COLO668 (cell line): ENCODE data around the gene NPHP1.
"Not testable (repeated sequence)": the region's sequence is repeated elsewhere in the genome, so short reads cannot be mapped to it uniquely, and the experiment has no call there.

Experiments used
- DNase-seq: peaks from one replicate; lab custom pipeline; 2025; ENCODE audit not compliant: unreplicated experiment; lab: John Stamatoyannopoulos, UW

The NPHP1 gene

GRCh38 chr2:110105183-110105582, 99.6 kb downstream of the NPHP1 start:
- no peak for DNase-seq

DNA sequence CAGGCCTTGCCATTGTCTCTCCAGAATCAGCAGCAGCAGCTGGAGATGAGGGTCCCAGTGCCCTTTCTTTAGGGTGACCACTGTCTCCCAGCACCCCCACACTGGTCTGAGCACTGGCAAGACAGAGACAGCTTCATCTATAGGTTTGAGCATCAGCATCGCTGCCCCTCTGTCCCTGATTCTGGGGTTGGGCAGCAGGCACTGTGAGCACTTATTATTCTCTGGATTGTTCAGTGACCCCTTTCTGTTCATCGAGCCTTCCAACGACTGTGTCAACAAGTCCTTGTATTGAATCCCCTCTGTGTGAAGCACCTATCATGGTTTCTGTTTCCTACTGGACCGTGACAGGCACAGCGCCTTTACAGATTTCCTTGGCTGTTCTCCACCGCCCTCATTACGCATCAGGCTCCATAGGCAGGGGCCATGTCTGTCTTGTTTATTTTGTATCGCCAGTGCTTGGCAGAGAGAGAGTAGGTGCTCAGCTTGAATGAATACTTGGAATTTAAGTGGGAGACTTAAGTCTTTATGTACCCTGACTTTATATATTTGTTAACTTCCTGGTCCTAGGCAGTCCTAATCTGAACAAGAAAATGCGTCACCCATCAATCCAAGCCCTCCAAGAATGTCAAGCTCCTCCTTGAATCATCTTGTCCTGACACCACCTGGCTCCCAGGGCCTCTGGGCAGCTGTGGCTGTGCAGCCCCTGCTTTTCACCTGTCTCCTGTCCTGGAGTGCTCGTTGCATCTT, 100.6 kb downstream of the NPHP1 start:
- peak; percentile 61 for DNase-seq

DNA sequence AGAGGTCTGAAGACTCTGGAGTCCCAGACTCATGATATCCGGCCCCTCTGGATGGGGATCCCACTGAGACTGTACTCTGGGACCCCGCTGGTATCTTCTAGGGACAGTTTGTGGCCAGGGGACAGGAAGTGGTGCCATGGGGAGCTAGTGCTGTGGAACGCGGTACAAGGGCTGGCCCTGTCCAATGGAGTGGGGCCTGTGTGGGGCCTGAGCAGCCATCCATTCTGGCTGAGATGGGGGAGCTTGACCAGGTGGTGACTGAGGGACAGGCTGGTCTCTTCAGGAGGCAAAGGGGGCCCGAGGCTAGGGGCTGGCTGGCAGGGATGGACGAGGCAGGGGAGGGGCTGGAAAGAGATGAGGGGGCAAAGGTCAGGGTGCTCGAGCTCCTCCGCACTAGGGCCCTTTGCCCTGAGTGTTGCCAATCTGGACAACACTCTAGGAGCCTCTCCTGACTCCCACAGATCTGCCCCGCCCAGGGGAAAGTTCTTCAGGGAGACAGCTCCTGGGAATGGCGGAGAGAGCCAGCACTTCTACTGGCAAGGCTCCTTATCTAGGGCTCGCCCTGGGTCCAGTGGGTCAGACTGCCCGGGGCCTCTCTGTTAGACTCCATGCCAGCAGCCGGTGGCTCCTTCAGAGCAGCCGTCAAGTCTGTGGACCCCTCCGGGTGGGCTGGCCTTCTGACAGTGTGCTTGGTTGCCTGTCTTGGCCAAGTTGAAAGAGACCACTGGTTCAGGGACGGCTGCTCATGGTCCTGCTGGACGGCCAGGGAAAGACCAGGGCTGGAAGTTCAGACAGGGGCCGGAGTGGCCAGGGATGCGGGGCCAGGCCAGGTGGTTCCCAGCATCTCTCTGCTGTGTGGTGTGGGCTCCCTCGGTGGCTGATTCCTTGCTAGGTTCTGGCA, 101.5 kb downstream of the NPHP1 start:
- DNase-seq = no peak

GRCh38 chr2:110101901-110102803, 102.7 kb downstream of the NPHP1 start:
- DNase-seq = no peak

DNA sequence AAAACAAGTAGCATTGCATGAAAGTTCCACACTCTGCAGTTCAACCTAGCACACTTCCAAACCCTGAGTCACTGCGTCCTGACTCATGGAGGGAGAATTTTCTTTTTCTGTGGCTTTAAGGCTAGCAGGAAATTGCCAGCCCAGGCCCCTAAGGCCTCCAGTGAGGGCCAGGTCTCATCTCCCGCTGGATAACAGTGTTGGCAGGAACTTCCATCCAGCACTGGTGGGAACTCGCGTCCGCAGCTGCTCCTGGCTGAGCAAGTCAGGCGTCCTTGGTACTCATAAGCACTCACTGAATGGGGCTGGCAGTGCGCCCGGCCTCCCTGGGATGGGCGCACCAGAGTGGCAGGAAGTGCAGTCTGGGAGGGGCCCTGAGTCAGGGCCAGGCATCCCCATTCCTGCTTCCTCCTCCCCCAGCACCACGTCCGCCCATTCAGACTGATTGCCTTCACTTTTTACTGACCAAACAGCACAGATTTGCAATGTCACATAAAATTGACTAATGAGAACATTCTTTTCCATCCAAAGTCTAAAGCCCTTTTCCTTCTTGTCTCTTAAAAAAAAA, 103.5 kb downstream of the NPHP1 start:
- DNase-seq = peak; percentile 96

DNA sequence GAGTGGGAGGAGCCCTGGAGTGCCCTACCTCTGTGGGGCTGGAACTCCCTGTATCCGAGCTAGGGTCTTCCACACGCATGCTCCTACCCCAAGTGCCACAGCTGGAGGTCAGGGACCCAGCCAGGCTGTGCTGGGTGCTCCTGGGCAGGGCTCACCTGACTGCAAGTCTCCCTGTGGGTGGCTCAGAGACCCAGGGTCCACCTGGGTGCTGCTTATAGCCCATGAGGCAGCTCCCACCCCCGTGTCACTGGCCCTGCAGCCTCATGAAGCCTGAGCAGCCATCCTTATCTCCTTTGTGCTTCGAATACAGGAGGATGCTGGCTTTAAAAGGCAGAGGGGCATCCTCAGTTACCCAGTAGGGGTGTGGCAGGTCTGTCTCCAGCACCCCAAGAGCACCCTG, 103.9 kb downstream of the NPHP1 start:
- DNase-seq = not testable (repeated sequence)

DNA sequence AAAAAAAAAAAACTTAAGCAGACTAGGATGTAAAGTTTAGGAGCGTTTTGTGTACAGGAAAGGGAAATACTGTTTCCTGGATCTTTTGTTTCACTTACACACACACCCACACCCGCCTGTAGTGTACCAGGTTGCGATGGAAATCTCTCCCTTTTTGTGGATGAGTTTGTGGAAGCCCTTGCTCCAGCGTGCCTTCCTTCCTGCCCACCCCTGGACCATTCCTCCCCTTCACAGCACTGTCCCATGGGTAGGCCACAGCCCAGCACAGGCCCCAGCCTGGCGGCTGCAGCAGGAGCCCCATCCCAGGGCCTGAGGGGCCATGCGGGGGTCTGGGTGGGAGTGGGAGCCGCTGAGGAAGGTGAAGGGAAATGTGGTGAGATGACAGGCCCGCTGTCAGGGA, 104.3 kb downstream of the NPHP1 start:
- no peak for DNase-seq

DNA sequence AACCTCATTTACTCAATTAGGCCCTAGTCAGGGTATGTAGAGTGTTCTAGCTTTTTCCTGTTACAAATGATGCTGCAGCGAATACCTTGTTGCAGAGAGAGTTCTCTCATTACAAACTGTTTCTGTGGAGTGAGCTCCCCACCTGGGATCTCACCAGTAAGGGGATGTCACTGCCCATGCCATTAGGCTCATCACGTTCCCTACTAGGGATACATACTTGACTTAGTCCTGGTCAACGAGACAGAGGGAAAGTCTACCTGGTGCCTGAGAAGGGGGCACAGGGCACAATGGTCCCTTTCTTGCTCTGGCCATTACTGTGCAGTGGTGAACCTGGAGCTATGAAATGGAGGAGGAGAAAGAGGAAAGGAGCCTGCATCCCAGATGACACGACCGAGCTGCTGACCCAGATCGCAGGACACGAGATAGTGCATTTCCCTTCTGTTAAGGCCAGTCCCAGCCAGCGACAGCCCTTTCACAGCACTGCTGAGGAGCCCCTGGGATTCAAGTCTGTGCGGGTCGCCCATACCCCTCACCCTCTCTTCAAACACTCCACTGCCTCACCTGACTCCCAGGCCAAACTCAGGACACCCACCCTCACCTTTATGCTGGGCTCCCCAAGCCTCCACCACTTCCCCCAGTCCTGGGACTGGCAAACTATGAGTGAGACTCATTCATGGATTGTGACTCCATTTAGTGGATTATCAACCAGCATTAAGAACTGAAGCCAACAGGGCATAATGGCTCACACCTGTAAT, 105.2 kb downstream of the NPHP1 start:
- DNase-seq = no peak

GRCh38 chr2:110099038-110099425, 105.8 kb downstream of the NPHP1 start:
- no peak for DNase-seq

DNA sequence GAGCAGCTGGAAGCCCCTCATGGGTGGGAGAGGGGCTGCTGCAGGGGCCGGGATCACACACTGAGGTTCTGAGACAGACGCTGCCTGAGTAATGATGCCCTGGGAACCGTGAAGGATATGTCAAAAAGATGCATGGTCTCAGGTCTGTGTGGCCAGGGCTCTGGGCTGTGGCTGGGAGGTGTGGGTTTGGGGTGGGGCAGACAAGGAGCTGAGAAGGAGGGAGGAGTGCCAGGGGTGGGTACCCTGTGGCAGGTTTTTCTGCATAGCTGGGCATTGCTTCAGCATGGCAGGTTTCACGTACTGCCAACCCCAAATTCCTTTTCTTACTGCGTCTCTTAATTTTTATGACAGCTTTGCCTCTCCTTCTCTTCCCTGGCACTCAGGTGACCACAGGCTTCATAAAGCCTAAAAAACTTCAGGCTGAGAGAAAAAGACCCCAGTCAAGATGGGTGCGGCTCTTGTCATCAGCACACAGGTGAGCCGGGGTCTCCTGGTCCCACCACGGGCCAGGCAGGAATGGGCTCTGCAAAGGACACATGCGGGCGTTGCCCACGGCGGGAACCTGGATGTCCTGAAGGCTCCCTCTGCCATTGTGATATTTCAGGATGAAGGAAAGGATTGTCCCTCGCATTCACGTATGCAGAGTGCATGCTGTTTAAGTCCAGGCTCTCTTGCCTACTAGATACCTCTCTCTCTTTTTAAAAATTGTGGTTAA, 107.2 kb downstream of the NPHP1 start:
- DNase-seq = no peak

- DNase-seq = no peak
These were observed 108.7 kb downstream of the NPHP1 start for GRCh38 chr2:110095994-110096633.

DNA sequence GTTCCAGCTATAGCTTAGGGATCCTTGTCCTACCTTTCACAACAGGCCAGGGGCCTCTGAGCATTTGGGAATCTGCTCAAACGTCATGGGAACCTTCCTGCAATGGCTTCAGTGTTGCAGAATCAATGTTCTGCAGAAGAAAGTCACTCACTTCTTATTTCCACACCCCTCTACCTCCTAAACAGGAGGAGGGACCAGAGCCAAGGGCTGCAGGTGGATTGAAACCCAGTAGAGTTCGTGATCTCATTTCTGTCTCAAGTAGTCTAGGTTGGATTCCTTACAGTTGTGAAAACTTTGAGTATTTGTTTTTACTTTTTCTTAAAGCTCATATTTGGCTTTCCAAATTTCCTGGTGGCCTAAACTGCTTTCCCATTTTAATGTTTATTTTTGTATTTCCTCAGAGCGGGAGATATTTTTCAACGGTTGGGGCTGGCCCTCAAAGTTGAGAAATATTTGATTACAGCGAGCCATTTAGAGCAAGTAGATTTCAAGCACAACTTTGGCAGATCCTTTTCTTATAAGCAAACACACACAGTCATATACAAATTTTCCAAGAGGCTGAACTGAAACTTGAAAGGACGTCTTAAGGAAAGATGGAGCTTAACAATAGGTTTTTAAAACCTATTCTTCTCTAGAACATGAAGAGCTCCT, 109.8 kb downstream of the NPHP1 start:
- DNase-seq = not testable (repeated sequence)

DNA sequence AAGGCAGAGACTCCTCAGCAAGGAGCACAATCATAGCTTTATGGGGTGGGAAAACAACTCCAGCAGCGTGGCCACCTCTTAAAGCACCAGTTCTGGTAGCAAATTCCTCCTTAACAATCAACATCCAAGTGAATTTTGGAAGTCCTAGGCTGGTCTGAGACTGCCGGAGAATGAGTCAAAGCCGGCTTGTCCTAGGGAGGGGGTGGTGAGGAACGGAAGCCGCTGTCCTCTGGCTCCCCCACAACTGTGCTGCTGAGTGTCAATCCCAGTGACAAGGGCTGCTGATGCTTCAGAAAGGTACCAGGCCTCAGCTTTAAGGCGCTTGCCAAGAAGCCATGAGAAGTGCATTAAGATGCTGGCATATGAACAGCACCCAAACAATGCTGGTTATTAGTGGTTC, 110.9 kb downstream of the NPHP1 start:
- not testable (repeated sequence) for DNase-seq

DNA sequence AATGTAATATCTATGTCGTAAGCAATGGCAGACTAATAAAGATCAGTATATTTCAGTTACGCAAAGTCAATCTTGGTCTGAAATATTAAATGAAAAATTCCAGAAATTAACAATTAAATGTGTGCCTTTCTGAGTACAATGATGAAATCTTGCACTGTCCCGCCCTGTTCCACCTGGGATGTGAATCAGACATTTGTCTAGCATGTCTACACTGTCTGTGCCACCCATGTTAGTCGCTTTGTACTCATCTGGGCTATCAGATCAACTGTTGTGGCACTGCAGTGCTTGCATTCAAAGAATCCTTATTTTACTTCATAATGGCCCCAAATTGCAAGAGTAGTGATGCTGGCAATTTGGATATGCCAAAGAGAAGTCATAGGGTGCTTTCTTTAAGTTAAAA, 114.6 kb downstream of the NPHP1 start:
- DNase-seq = not testable (repeated sequence)

DNA sequence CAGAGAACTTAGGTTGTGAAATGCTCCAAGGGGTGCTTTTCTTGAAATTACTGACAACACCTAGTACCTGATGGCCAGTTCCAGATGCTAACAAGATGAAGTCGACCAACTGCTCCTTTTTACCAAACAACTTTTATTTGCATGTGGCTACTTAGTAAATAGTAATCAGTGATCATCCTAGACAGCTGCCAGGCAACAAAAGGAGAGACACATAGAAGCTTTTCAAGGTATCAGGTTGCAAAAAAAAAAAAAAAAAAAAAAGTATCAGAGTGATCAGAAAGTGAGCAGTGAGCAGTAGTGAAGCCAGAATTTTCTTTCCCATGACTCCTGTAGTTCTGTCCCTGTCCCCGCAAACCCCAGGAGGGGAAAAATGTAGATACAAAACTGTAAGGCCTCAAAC, 121.1 kb downstream of the NPHP1 start:
- not testable (repeated sequence) for DNase-seq

GRCh38 chr2:110083162-110083561, 121.7 kb downstream of the NPHP1 start:
- not testable (repeated sequence) for DNase-seq

DNA sequence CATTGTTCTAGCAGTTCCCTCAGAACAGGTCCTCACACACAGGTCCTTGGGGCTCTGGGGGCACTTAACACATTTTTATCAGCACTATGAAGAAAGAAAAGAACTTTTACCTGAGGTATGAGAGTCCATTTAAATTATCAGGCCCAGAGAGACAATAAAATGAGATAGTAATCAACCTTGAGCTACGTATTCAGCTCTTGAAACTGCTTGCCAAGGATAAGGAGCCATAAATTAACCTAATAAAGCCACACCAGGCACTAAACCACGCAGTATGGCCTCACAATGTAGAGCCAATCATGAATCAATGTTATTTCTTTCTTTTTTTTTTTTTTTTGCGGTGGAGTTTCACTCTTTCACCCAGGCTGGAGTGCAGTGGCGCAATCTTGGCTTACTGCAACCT, 126.7 kb downstream of the NPHP1 start:
- not testable (repeated sequence) for DNase-seq

GRCh38 chr2:110075896-110076295, 128.9 kb downstream of the NPHP1 start:
- not testable (repeated sequence) for DNase-seq
